ENCODE measurements around the gene OVAAL. TPM values are rescaled to one million over a fixed set of nuclear protein-coding genes. Genes with fewer than 3 reads are reported as not detected.

Gene OVAAL
- total RNA-seq, 1 donor from 2014 or later, result 1.1 TPM

GRCh38 chr1:180593382-180593781, 34.6 kb downstream of the OVAAL start:
- ATAC-seq (ENCODE audit: poor library complexity) (peak; percentile 95), DNase-seq (no peak)
- intact Hi-C loops (cut with DNase I), result no loop called here

DNA sequence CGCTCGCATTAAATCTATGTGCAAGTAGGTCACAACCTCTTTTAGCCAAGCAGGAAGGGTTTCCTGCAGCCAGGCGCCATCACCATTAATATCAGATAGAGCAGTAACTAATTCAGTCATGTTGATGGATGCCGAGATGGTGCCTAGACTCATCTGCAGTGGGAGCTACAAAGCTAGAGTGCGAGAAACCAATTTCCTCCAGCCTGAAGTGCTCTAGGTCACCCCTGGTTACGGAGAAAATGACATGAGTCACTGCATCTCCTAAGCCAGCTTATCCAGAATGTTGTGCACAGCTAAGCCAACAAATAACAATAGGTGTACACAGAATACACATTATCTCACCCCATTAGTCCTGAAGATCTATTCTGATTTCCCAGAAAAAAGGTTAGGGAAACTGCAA, 36.0 kb downstream of the OVAAL start:
- ATAC-seq (ENCODE audit: poor library complexity) (no peak), DNase-seq (no peak)
- intact Hi-C loops (cut with DNase I), result no loop called here

GRCh38 chr1:180595966-180596365, 37.2 kb downstream of the OVAAL start:
- intact Hi-C loops (cut with DNase I), result no loop called here
- DNase-seq (no peak), ATAC-seq (ENCODE audit: poor library complexity) (no peak)

- ATAC-seq (ENCODE audit: poor library complexity), result no peak
- no peak for DNase-seq
- intact Hi-C loops (cut with DNase I), result no loop called here
Measured at GRCh38 chr1:180597520-180597919, 38.8 kb downstream of the OVAAL start.

- no peak for DNase-seq
- no peak for ATAC-seq (ENCODE audit: poor library complexity)
- intact Hi-C loops (cut with DNase I), result no loop called here
Measured at GRCh38 chr1:180598333-180598974, 39.7 kb downstream of the OVAAL start.

DNA sequence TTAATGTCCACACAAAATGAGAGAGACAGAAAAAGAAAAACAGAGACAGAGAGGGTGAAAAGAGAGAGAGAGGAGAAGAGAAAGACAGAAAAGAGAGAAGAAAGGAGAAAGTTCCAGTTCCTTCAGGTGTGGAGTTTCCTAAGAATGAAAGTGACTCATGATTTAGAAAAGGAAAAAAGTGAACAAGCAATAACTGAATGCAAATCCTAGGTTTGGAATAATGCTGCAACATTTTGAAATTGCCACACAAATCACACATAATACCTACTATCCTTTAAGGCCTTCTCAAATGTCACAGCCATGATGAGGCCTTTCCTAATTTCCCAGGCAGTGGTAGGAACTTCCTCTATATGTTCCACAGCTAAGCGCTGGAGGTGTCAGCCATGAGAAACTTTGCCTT, 41.6 kb downstream of the OVAAL start:
- no peak for ATAC-seq (ENCODE audit: poor library complexity)
- intact Hi-C loops (cut with DNase I), result no loop called here
- DNase-seq, result no peak

DNA sequence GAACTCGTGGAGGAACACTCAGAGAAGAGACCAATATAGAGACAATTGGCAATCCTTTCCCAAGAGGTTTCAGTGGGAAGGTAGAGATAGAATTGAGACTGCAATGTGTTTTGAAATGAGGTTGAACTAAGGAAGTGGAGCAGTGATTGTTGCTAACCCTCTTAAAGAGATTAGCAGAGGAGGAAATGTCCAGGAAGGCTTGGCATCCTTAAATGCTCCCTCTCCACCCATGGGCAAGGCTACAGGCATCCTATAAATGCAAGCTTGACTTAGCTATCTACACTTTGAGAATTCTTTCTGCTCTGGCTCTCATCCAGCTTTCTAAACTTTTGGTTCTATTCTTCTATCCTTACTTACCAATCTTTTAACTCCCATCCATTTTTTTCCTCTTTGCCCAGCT, 42.7 kb downstream of the OVAAL start:
- DNase-seq (no peak), ATAC-seq (ENCODE audit: poor library complexity) (no peak)
- intact Hi-C loops (cut with DNase I), result no loop called here

GRCh38 chr1:180603223-180603849, 44.6 kb downstream of the OVAAL start:
- DNase-seq (peak; percentile 53), ATAC-seq (ENCODE audit: poor library complexity) (peak; percentile 94)
- intact Hi-C loops (cut with DNase I), result no loop called here

- DNase-seq (no peak), ATAC-seq (ENCODE audit: poor library complexity) (peak; percentile 14)
- intact Hi-C loops (cut with DNase I), result no loop called here
Measured at GRCh38 chr1:180603850-180604226, 45.1 kb downstream of the OVAAL start.

GRCh38 chr1:180606155-180606554, 47.4 kb downstream of the OVAAL start:
- intact Hi-C loops (cut with DNase I), result no loop called here
- ATAC-seq (ENCODE audit: poor library complexity) (no peak), DNase-seq (no peak)

- intact Hi-C loops (cut with DNase I), result no loop called here
- ATAC-seq (ENCODE audit: poor library complexity), result peak; percentile 39
Measured at GRCh38 chr1:180609643-180610555, 51.1 kb downstream of the OVAAL start.

DNA sequence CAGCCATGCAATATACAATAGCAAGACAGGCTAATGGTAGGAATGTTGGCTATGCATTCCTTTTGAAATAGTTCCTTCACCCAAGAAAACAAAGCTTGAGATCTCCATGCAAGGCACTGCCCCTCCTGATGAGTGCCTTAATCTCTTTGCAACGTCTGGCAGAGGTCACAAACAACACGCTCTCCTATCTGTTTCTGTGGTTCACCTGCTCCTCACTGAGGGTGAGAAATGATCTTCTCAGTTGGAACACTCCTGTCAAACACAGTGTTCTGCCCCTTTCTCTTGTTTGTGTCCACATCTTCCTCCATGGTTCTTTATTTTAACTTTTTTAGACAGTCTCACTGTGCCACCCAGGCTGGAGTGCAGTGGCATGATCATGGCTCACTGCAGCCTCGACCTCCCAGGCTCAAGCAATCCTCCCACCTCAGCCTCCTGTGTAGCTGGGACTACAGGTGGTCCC, 51.8 kb downstream of the OVAAL start:
- ATAC-seq (ENCODE audit: poor library complexity) (no peak), DNase-seq (no peak)
- intact Hi-C loops (cut with DNase I), result no loop called here

More at GRCh38 chr1:180609643-180610555, 51.1 kb downstream of the OVAAL start:
- no peak for DNase-seq

DNA sequence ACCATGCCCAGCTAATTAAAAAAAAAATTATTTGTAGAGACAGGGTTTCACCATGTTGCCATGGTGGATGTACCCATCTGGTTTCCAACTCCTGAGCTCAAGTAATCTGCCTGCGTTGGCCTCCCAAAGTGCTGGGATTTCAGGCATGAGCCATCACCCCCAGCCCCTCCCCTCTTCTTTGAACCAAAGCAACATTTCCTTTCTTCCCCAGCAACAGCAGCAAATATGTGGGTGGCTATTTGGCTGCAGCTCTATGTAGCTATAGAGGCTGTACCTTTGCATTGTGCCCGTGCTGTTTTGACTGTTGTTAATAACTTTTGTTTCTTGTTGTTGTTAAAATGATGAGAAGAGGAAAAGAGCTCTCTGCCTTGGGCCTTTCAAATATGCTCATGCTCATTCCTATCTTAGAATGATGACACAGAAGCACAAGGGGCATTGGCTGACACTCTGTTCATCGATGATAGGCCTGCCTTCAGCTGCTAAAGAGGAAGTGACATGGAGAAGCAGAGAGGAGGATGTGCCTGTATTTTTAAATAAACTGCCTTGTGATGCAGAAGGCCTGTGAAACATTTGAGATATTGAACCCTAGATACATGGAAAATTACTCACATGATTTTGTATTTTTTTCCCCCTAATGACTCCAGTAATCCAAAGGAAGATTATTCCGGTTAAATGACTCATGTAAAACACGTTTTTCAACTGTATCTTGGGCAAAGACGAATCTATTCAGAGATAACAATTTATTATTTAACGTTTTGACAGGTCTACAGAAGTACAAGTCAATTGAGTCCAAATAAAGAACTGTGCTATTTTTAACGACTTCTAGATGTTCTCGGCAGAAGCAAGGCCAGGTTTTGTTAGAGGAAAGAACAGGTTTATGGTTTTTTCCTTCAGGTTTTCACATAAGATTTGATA, 52.5 kb downstream of the OVAAL start:
- ATAC-seq (ENCODE audit: poor library complexity), result peak; percentile 75
- DNase-seq, result no peak
- intact Hi-C loops (cut with DNase I), result no loop called here

DNA sequence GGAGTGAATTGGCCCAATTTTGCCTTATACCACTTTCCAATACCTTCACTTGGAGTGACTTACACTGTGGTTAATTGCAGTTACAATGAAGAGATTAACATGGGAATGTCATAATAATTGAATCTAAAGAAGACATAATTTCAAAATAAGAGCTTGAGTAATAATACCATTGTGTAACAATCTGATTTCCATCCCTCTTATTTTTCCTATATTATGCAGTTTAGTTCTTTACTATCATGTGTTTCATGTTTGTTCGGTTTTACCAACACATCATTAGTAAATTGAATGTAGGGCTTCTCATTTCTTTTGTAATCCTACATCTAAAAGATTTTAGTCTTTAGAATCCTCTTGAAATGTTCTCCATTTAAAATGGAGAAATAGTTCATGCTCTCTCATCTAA, 53.9 kb downstream of the OVAAL start:
- intact Hi-C loops (cut with DNase I), result no loop called here
- DNase-seq, result no peak
- no peak for ATAC-seq (ENCODE audit: poor library complexity)

DNA sequence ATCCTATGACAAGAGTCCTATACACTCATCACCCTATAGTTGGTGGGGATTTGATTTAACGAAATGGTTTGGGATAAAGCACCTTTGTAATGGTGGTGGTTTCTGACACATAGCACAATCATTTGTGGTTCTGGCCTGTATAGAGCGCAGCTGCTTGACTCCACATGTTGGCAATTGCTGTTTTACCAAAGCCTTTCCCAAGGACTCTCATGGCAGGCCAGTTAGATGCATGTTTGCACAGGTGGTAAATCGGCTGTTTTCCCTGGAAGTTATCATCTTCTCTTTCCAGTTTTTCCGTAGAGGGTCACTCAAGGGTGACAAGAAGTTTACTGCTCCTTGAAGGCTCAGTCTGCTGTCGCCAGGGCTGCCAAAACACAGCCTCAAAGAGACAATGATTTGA, 56.0 kb downstream of the OVAAL start:
- no peak for ATAC-seq (ENCODE audit: poor library complexity)
- DNase-seq, result no peak
- intact Hi-C loops (cut with DNase I), result no loop called here

- DNase-seq (no peak), ATAC-seq (ENCODE audit: poor library complexity) (no peak)
- intact Hi-C loops (cut with DNase I), result no loop called here
Measured at GRCh38 chr1:180615493-180616290, 56.9 kb downstream of the OVAAL start.

Measured in Right ventricle myocardium superior (tissue), 1 donor.